ENCODE data around the gene SBF2. TPM values are rescaled to one million over a fixed set of nuclear protein-coding genes. Genes with fewer than 3 reads are reported as not detected.

SBF2 gene
- total RNA-seq, 4 donors from 2014 or later: 67.5 to 92.9 (median 71.6) TPM

- Histone ChIP-seq H3K4me3 (replicated peaks in 1 of 3) (no peak overlapping the region), H3K27me3 (no peaks in the 10 kb centered on the region), H3K4me1 (peaks cover 20 to 48% of the 10 kb centered on the region in 2 donors), H3K36me3 (no peaks in the 10 kb centered on the region), H3K27ac (peak overlapping the region; percentile 10 to 83 (median 81)), H3K9me3 (no peaks in the 10 kb centered on the region)
- WGBS, 2 donors: 27 to 38% methylated on average over 3 of the region's 3 CpGs
- intact Hi-C loops (cut with DNase I): no loop called here
- DNase-seq: peak; percentile 89 to 91
- no peak for TF ChIP-seq POLR2A (IDR thresholded peaks at IDR 0.05)
- TF ChIP-seq CTCF (IDR thresholded peaks at IDR 0.05): no peak
Observed at GRCh38 chr11:9760193-9760575, 533.8 kb downstream of the SBF2 start.

GRCh38 chr11:9759519-9760192 lies 534.4 kb downstream of the SBF2 start:
- Histone ChIP-seq H3K9me3 (no peaks in the 10 kb centered on the region), H3K27me3 (no peaks in the 10 kb centered on the region)
- WGBS, 2 donors: 60 to 74% methylated on average over 8 to 10 of the region's 10 CpGs

GRCh38 chr11:9758637-9759518 lies 535.1 kb downstream of the SBF2 start:
- peak; percentile 72 to 76 for DNase-seq
- H3K4me1 ChIP-seq: peaks cover 20 to 59% of the 10 kb centered on the region in 2 donors
- H3K27ac ChIP-seq: peak overlapping the region; percentile 66 to 83 (median 81)
- WGBS, 2 donors: 37 to 40% methylated on average over 25 to 39 of the region's 58 CpGs
- no peaks in the 10 kb centered on the region for H3K36me3 ChIP-seq
- TF ChIP-seq CTCF (IDR thresholded peaks at IDR 0.05): no peak
- TF ChIP-seq POLR2A (IDR thresholded peaks at IDR 0.05): no peak
- no peaks in the 10 kb centered on the region for H3K9me3 ChIP-seq
- peak overlapping the region; percentile 25 to 85 (median 54) for H3K4me3 ChIP-seq (replicated peaks in 1 of 3)
- intact Hi-C loops (cut with DNase I): loop anchor here (5.0 to 10.0 kb wide), 3 partner anchors 213 to 563 kb away; no protein-coding TSS in a partner anchor
- no peaks in the 10 kb centered on the region for H3K27me3 ChIP-seq

More at GRCh38 chr11:9759519-9760192, 534.4 kb downstream of the SBF2 start:
- H3K4me3 ChIP-seq (replicated peaks in 1 of 3): no peak overlapping the region
- TF ChIP-seq POLR2A (IDR thresholded peaks at IDR 0.05) (no peak), CTCF (IDR thresholded peaks at IDR 0.05) (no peak)
- peak overlapping the region; percentile 10 to 83 (median 81) for H3K27ac ChIP-seq
- H3K4me1 ChIP-seq: peaks cover 20 to 51% of the 10 kb centered on the region in 2 donors
- peak; percentile 52 to 60 for DNase-seq
- intact Hi-C loops (cut with DNase I): loop anchor here (5.0 to 10.0 kb wide), 3 partner anchors 213 to 563 kb away; no protein-coding TSS in a partner anchor
- no peaks in the 10 kb centered on the region for H3K36me3 ChIP-seq

- H3K36me3 ChIP-seq: no peaks in the 10 kb centered on the region
Observed at GRCh38 chr11:9757809-9758636, 536.0 kb downstream of the SBF2 start.

More at GRCh38 chr11:9757809-9758636, 536.0 kb downstream of the SBF2 start:
- intact Hi-C loops (cut with DNase I): loop anchor here (5.0 to 10.0 kb wide), 3 partner anchors 214 to 564 kb away; no protein-coding TSS in a partner anchor
- H3K27ac ChIP-seq: peak overlapping the region; percentile 66 to 83 (median 81)
- H3K4me1 ChIP-seq: peaks cover 20 to 67% of the 10 kb centered on the region in 2 donors
- TF ChIP-seq POLR2A (IDR thresholded peaks at IDR 0.05) (peak in 1 of 2 donors; percentile 53), CTCF (IDR thresholded peaks at IDR 0.05) (peak in 5 of 6 experiments; percentile 35 to 98 (median 95))
- 14 to 22% methylated on average over 12 to 20 of the region's 64 CpGs for WGBS, 2 donors
- no peaks in the 10 kb centered on the region for H3K27me3 ChIP-seq
- no peaks in the 10 kb centered on the region for H3K9me3 ChIP-seq
- peak; percentile 88 to 91 for DNase-seq
- H3K4me3 ChIP-seq (replicated peaks in 1 of 3): peak overlapping the region; percentile 25 to 85 (median 54)
